Type B pancreatic cell (in vitro differentiated cells): ENCODE results near the gene HP1BP3. TPM values are rescaled to one million over a fixed set of nuclear protein-coding genes. Genes with fewer than 3 reads are reported as not detected.

Source experiments
- DNase-seq: peaks from one replicate; pipeline ENCODE4 v3.0.0; 2021; ENCODE audit warnings: mixed read lengths; ENCODE audit not compliant: unreplicated experiment; ENCODE audit errors: extremely low spot score
- H3K27ac Mint-ChIP-seq: 2 replicates; pipeline ENCODE4 v1.8.0; 2021; ENCODE audit warnings: mild to moderate bottlenecking, mixed read lengths
- H3K27me3 Mint-ChIP-seq: 2 replicates; pipeline ENCODE4 v1.8.0; 2021; ENCODE audit warnings: mixed read lengths
- H3K36me3 Mint-ChIP-seq: 2 replicates; pipeline ENCODE4 v1.8.0; 2021; ENCODE audit warnings: mixed read lengths
- H3K4me1 Mint-ChIP-seq: one replicate; pipeline ENCODE4 v1.8.0; 2021; ENCODE audit warnings: mixed read lengths; ENCODE audit not compliant: unreplicated experiment
- H3K4me3 Mint-ChIP-seq: 2 replicates; pipeline ENCODE4 v1.8.0; 2021; ENCODE audit warnings: mild to moderate bottlenecking, mixed read lengths
- H3K9me3 Mint-ChIP-seq: 2 replicates; pipeline ENCODE4 v1.8.0; 2021; ENCODE audit warnings: mixed read lengths
- CTCF ChIP-seq: fragments of 200-600 bp; sonication (generic); conservative IDR thresholded peaks from 2 replicates; pipeline ENCODE4 v1.5.0; 2021; ENCODE audit warnings: antibody characterized with exemption, mild to moderate bottlenecking
- total RNA-seq: library from RNA; stranded (reverse); gene quantifications from 2 replicates; pipeline ENCODE4 v1.2.1, GENCODE V29; 2021; ENCODE audit warnings: low replicate concordance

Gene HP1BP3
- total RNA-seq, 1 donor from 2014 or later, result 326 TPM

GRCh38 chr1:20711285-20712214 lies 75.6 kb downstream of the HP1BP3 start:
- H3K9me3 Mint-ChIP-seq, result no peaks in the 10 kb centered on the region
- no peak overlapping the region for H3K27ac Mint-ChIP-seq
- DNase-seq, result no peak
- no peak overlapping the region for H3K4me3 Mint-ChIP-seq
- no peak for TF ChIP-seq CTCF
- H3K27me3 Mint-ChIP-seq, result peaks cover 5% of the 10 kb centered on the region
- H3K4me1 Mint-ChIP-seq, result peaks cover 5% of the 10 kb centered on the region
- no peaks in the 10 kb centered on the region for H3K36me3 Mint-ChIP-seq

GRCh38 chr1:20710469-20711284 lies 76.4 kb downstream of the HP1BP3 start:
- no peaks in the 10 kb centered on the region for H3K9me3 Mint-ChIP-seq
- H3K36me3 Mint-ChIP-seq, result no peaks in the 10 kb centered on the region
- peaks cover 5% of the 10 kb centered on the region for H3K4me1 Mint-ChIP-seq
- no peak for DNase-seq
- no peak overlapping the region for H3K4me3 Mint-ChIP-seq
- H3K27ac Mint-ChIP-seq, result no peak overlapping the region
- no peaks in the 10 kb centered on the region for H3K27me3 Mint-ChIP-seq
- no peak for TF ChIP-seq CTCF

GRCh38 chr1:20709868-20710267 lies 77.2 kb downstream of the HP1BP3 start:
- no peak for TF ChIP-seq CTCF
- Mint-ChIP-seq H3K4me3 (no peak overlapping the region), H3K4me1 (peaks cover 5% of the 10 kb centered on the region), H3K36me3 (no peaks in the 10 kb centered on the region), H3K9me3 (no peaks in the 10 kb centered on the region), H3K27me3 (no peaks in the 10 kb centered on the region), H3K27ac (no peak overlapping the region)
- no peak for DNase-seq

GRCh38 chr1:20708891-20709290 lies 78.2 kb downstream of the HP1BP3 start:
- H3K36me3 Mint-ChIP-seq, result no peaks in the 10 kb centered on the region
- DNase-seq, result no peak
- no peaks in the 10 kb centered on the region for H3K27me3 Mint-ChIP-seq
- TF ChIP-seq CTCF, result no peak
- H3K9me3 Mint-ChIP-seq, result no peaks in the 10 kb centered on the region
- H3K4me1 Mint-ChIP-seq, result peaks cover 5% of the 10 kb centered on the region
- no peak overlapping the region for H3K4me3 Mint-ChIP-seq
- no peak overlapping the region for H3K27ac Mint-ChIP-seq

GRCh38 chr1:20708057-20708456 lies 79.0 kb downstream of the HP1BP3 start:
- peaks cover 5% of the 10 kb centered on the region for H3K4me1 Mint-ChIP-seq
- H3K36me3 Mint-ChIP-seq, result no peaks in the 10 kb centered on the region
- no peak overlapping the region for H3K27ac Mint-ChIP-seq
- H3K9me3 Mint-ChIP-seq, result no peaks in the 10 kb centered on the region
- no peak for TF ChIP-seq CTCF
- no peak for DNase-seq
- no peak overlapping the region for H3K4me3 Mint-ChIP-seq
- H3K27me3 Mint-ChIP-seq, result no peaks in the 10 kb centered on the region
